Measurements from ENCODE around the gene PCK1. TPM values are rescaled to one million over a fixed set of nuclear protein-coding genes. Genes with fewer than 3 reads are reported as not detected.

The PCK1 gene
- total RNA-seq, 1 donor from 2014 or later, result not detected

DNA sequence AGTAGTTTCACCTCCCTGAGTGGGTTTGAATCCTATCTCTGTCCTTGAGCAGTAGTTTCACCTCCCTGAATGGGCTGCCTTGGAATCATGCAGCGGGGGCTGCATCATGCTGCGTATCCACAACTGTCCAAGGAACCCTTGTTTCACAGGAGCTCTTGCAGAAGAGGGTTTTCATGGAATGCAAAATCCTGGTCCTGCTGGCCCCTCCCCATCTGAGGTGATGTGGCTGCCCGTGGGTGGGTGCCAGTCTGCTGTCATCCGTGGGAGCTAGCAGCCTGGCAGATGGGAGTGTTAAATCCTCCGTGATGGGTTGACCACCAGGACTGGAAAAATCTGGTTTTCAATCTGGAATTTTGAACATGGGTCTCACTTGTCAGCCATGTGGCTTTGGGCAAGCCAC is 37.6 kb downstream of the PCK1 start:
- Mint-ChIP-seq H3K27ac (no peak overlapping the region), H3K4me1 (peaks cover 22% of the 10 kb centered on the region)

DNA sequence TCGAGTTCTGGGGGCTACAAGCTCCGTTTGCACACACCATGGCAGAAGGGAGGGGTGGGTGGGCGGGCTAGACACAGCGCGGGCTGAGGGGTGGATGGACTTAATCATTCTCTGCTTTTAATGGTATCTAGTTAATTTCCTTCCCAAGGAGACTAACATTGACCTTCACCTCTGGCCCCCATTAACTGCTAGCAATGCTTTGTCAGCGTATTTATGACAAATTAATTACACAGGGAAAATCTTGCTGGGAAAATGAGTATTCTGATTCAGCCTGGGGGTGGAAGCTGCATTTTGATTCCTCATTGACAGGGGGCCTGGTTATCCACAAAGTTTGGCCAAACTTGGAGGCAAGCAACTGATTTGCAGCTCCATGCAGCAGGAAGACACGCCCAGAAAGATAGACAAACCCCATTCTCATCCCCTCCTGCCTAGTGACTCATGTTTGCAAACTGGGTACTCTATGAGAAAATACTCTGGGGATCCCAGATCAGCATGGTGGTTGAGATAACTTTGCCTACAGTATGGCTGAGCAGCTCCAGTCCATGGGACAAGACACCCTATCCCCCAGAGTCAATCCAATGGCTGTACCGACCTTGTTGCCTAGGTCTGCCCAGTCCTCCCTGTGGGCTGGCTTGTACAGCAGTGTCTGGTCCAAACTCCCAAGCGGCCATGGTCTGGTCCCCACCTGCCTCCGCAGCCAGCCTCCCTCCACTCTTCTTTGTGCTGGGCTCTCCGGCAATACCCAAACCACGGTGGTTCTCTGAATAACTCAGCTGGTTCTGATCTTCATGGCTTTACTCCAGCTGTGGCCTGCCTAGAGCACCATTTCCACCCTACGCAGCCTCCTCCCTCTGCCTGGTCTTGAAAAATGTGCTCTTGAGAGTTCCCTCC is 39.7 kb downstream of the PCK1 start:
- ATAC-seq (ENCODE audit: low read depth), result peak; percentile 3
- no peak overlapping the region for H3K27ac Mint-ChIP-seq
- ChIA-PET CTCF (interaction anchor here (1.1 to 1.5 kb wide), 3 partner anchors 17 to 579 kb away, joined by 3 to 5 read pairs (median 3); no protein-coding TSS in a partner anchor), POLR2A (interaction anchor here (1.8 to 2.3 kb wide), 2 partner anchors 19 kb away, joined by 8 to 9 read pairs; partner anchors contain the start of gene ZBP1)
- no peak for TF ChIP-seq CTCF (IDR thresholded peaks at IDR 0.05)
- intact Hi-C loops (cut with micrococcal nuclease), result no loop called here
- H3K4me3 Mint-ChIP-seq, result no peak overlapping the region
- H3K4me1 Mint-ChIP-seq, result peaks cover 17% of the 10 kb centered on the region
- peaks cover 12% of the 10 kb centered on the region for H3K36me3 Mint-ChIP-seq (ENCODE audit: low read depth)
- H3K27me3 Mint-ChIP-seq, result peaks cover 14% of the 10 kb centered on the region
- DNase-seq, result no peak
- no peaks in the 10 kb centered on the region for H3K9me3 Mint-ChIP-seq

More for the DNA sequence above, 37.6 kb downstream of the PCK1 start:
- ATAC-seq (ENCODE audit: low read depth), result no peak
- no peak overlapping the region for H3K4me3 Mint-ChIP-seq
- no peak for TF ChIP-seq CTCF (IDR thresholded peaks at IDR 0.05)
- DNase-seq, result no peak
- H3K9me3 Mint-ChIP-seq, result no peaks in the 10 kb centered on the region
- CTCF ChIA-PET, result interaction anchor here (0.8 to 4.1 kb wide), 5 partner anchors 24 to 582 kb away, joined by 3 to 60 read pairs (median 8); no protein-coding TSS in a partner anchor
- no peaks in the 10 kb centered on the region for H3K36me3 Mint-ChIP-seq (ENCODE audit: low read depth)
- intact Hi-C loops (cut with micrococcal nuclease), result no loop called here
- POLR2A ChIA-PET, result interaction anchor here (0.9 to 1.8 kb wide), 3 partner anchors 21 to 31 kb away, joined by 3 to 9 read pairs (median 5); partner anchors contain the start of gene ZBP1
- H3K27me3 Mint-ChIP-seq, result peaks cover 16% of the 10 kb centered on the region

DNA sequence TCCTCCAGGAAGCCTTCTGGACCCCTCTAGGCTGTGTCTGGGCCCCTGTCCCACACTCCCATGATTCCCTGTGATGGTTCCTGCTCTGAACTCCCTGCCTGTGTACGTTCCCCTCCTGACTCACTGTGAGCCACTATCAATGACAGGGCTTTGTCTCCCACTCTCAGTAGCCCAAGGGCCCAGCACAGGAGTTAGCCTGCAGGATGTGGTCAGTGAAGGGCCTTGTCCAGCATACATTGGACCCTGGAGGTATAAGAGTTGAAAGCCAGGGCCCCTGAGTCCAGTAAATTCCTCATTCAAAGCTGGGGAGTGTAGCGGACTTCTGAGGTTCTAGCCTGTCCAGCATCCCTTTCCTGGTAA is 40.3 kb downstream of the PCK1 start:
- H3K27ac Mint-ChIP-seq, result no peak overlapping the region
- peaks cover 14% of the 10 kb centered on the region for H3K27me3 Mint-ChIP-seq

GRCh38 chr20:57601737-57602136 is 40.8 kb downstream of the PCK1 start:
- ChIA-PET CTCF (interaction anchor here (1.1 to 1.6 kb wide), 3 partner anchors 16 to 486 kb away, joined by 3 to 5 read pairs (median 4); partner anchors contain the start of gene ZBP1), POLR2A (interaction anchor here (0.6 to 2.3 kb wide), 2 partner anchors 18 to 1380 kb away, joined by 4 to 8 read pairs; partner anchors contain the start of gene ZBP1)
- Mint-ChIP-seq H3K27me3 (peaks cover 14% of the 10 kb centered on the region), H3K4me1 (peaks cover 15% of the 10 kb centered on the region), H3K9me3 (no peaks in the 10 kb centered on the region), H3K27ac (no peak overlapping the region), H3K4me3 (no peak overlapping the region), H3K36me3 (ENCODE audit: low read depth) (peaks cover 16% of the 10 kb centered on the region)
- no peak for TF ChIP-seq CTCF (IDR thresholded peaks at IDR 0.05)
- DNase-seq, result no peak
- intact Hi-C loops (cut with micrococcal nuclease), result no loop called here
- no peak for ATAC-seq (ENCODE audit: low read depth)

More for the DNA sequence above, 40.3 kb downstream of the PCK1 start:
- Mint-ChIP-seq H3K4me3 (no peak overlapping the region), H3K36me3 (ENCODE audit: low read depth) (peaks cover 15% of the 10 kb centered on the region), H3K4me1 (peaks cover 17% of the 10 kb centered on the region), H3K9me3 (no peaks in the 10 kb centered on the region)
- no peak for ATAC-seq (ENCODE audit: low read depth)
- no peak for DNase-seq
- ChIA-PET CTCF (interaction anchor here (1.1 to 1.6 kb wide), 3 partner anchors 16 to 486 kb away, joined by 3 to 5 read pairs (median 4); partner anchors contain the start of gene ZBP1), POLR2A (interaction anchor here (2.3 kb wide), 1 partner anchor 18 kb away, joined by 8 read pairs; the partner anchor contains the start of gene ZBP1)
- intact Hi-C loops (cut with micrococcal nuclease), result no loop called here
- TF ChIP-seq CTCF (IDR thresholded peaks at IDR 0.05), result no peak

- Mint-ChIP-seq H3K27me3 (peaks cover 14% of the 10 kb centered on the region), H3K27ac (no peak overlapping the region), H3K4me3 (no peak overlapping the region), H3K36me3 (ENCODE audit: low read depth) (peaks cover 29% of the 10 kb centered on the region), H3K9me3 (no peaks in the 10 kb centered on the region), H3K4me1 (peaks cover 8% of the 10 kb centered on the region)
- intact Hi-C loops (cut with micrococcal nuclease), result no loop called here
- CTCF ChIA-PET, result no interaction called here
- POLR2A ChIA-PET, result no interaction called here
- DNase-seq (no peak), ATAC-seq (ENCODE audit: low read depth) (no peak)
- no peak for TF ChIP-seq CTCF (IDR thresholded peaks at IDR 0.05)
These were observed 42.2 kb downstream of the PCK1 start for GRCh38 chr20:57603120-57603519.

All from activated B cell treated with CpG ODN at 0.5 μM for 24 hours (primary cell).